ENCODE results near the gene MIER1. TPM values are rescaled to one million over a fixed set of nuclear protein-coding genes. Genes with fewer than 3 reads are reported as not detected.
"Not testable (repeated sequence)": the region's sequence is repeated elsewhere in the genome, so short reads cannot be mapped to it uniquely, and the experiment has no call there.

Gene MIER1
- total RNA-seq (2014; rRNA removed; shearing (Covaris generic)) = 12.0 and 17.7 TPM in 2 replicates
- polyA plus RNA-seq (2015; cell fraction: cytosol; rRNA removed) = 18.6 and 21.8 TPM in 2 replicates
- polyA plus RNA-seq (2015; cell fraction: nucleus; rRNA removed) = 20.8 and 22.6 TPM in 2 replicates

- peak; percentile 99 for DNase-seq (ENCODE audit: low read depth)
These were observed at the start of gene MIER1, which contains the start of gene DNAI4 for GRCh38 chr1:66924756-66925557. TSS of gene MIER1 (plus strand) at chr1:66924990. CDS start at chr1:66925029, 39 bp downstream. TSS of gene DNAI4 (minus strand) at chr1:66924856. CDS start at chr1:66924831, 25 bp downstream.

GRCh38 chr1:66876664-66877063 lies 48.1 kb upstream of the MIER1 start:
- DNase-seq (ENCODE audit: low read depth) = no peak

GRCh38 chr1:66889030-66889429 lies 35.8 kb upstream of the MIER1 start:
- no peak for DNase-seq (ENCODE audit: low read depth)

- DNase-seq (ENCODE audit: low read depth) = no peak
These were observed 34.2 kb upstream of the MIER1 start for GRCh38 chr1:66890621-66891020.

- no peak for DNase-seq (ENCODE audit: low read depth)
These were observed 31.1 kb upstream of the MIER1 start for GRCh38 chr1:66893712-66894111.

- DNase-seq (ENCODE audit: low read depth) = not testable (repeated sequence)
These were observed 9.6 kb upstream of the MIER1 start for GRCh38 chr1:66915203-66915602.

GRCh38 chr1:66916320-66916719 lies 8.5 kb upstream of the MIER1 start:
- no peak for DNase-seq (ENCODE audit: low read depth)

GRCh38 chr1:66917476-66917875 lies 7.3 kb upstream of the MIER1 start:
- DNase-seq (ENCODE audit: low read depth) = no peak

GRCh38 chr1:66919063-66919462 lies 5.7 kb upstream of the MIER1 start:
- DNase-seq (ENCODE audit: low read depth) = no peak

- no peak for DNase-seq (ENCODE audit: low read depth)
These were observed 5.0 kb upstream of the MIER1 start for GRCh38 chr1:66919828-66920227.

GRCh38 chr1:66920543-66920942 lies 4.2 kb upstream of the MIER1 start:
- no peak for DNase-seq (ENCODE audit: low read depth)

- DNase-seq (ENCODE audit: low read depth) = no peak
These were observed 744 bp downstream of the MIER1 start for GRCh38 chr1:66925558-66925910.

- DNase-seq (ENCODE audit: low read depth) = no peak
These were observed 1.2 kb downstream of the MIER1 start for GRCh38 chr1:66925944-66926343.

GRCh38 chr1:66927528-66927927 lies 2.7 kb downstream of the MIER1 start:
- DNase-seq (ENCODE audit: low read depth) = no peak

GRCh38 chr1:66929146-66929688 lies 4.4 kb downstream of the MIER1 start:
- no peak for DNase-seq (ENCODE audit: low read depth)

- DNase-seq (ENCODE audit: low read depth) = no peak
These were observed 4.9 kb downstream of the MIER1 start for GRCh38 chr1:66929691-66929998.

- DNase-seq (ENCODE audit: low read depth) = peak; percentile 94
These were observed 5.4 kb downstream of the MIER1 start for GRCh38 chr1:66929999-66930822.

GRCh38 chr1:66930823-66931174 lies 6.0 kb downstream of the MIER1 start:
- DNase-seq (ENCODE audit: low read depth) = no peak

- DNase-seq (ENCODE audit: low read depth) = no peak
These were observed 6.8 kb downstream of the MIER1 start for GRCh38 chr1:66931590-66931989.

- no peak for DNase-seq (ENCODE audit: low read depth)
These were observed 7.5 kb downstream of the MIER1 start for GRCh38 chr1:66932291-66932690.

GRCh38 chr1:66933887-66934700 lies 9.3 kb downstream of the MIER1 start:
- DNase-seq (ENCODE audit: low read depth) = no peak
